A673 (cell line): Measurements from ENCODE around the gene CDC42EP3. TPM values are rescaled to one million over a fixed set of nuclear protein-coding genes. Genes with fewer than 3 reads are reported as not detected.

Experiments
- BruUV-seq: library from RNA; stranded (reverse); fragments of 400-500 nt; replicated peaks from 2 replicates; lab custom pipeline; 2021; lab: Mats Ljungman, UMichigan
- CTCF ChIA-PET: fragments of 300-600 bp; sonication (Branson Sonifier 250); formaldehyde crosslinking; loops from one replicate; lab custom pipeline; 2022; ENCODE audit warnings: antibody characterized with exemption; lab: Charles Lee
- POLR2A ChIA-PET: fragments of 300-600 bp; sonication (Branson Sonifier 250); formaldehyde crosslinking; loops from one replicate; lab custom pipeline; 2022; ENCODE audit warnings: antibody characterized with exemption; ENCODE audit not compliant: low non-redundant PET; lab: Charles Lee
- DNase-seq: peaks from one replicate; pipeline ENCODE4 v3.0.0-alpha.2; 2015; ENCODE audit warnings: low spot score
- H3K27ac ChIP-seq: fragments of 200-600 bp; sonication (generic); 2 replicates; pipeline ENCODE4 v1.5.1; 2016; ENCODE audit warnings: mixed run types, low read depth, mild to moderate bottlenecking, mixed read lengths, antibody characterized with exemption, low read length; ENCODE audit not compliant: poor library complexity, severe bottlenecking
- H3K27me3 ChIP-seq: fragments of 200-600 bp; sonication (generic); replicated peaks from 2 replicates; pipeline ENCODE4 v1.6.1; 2017; ENCODE audit warnings: mixed run types, low read depth, mild to moderate bottlenecking, mixed read lengths, antibody characterized with exemption, low read length; ENCODE audit not compliant: insufficient read depth, poor library complexity
- H3K36me3 ChIP-seq: fragments of 200-600 bp; sonication (generic); 2 replicates; pipeline ENCODE4 v1.6.1; 2016; ENCODE audit warnings: mixed run types, mild to moderate bottlenecking, mixed read lengths, antibody characterized with exemption, low read length; ENCODE audit not compliant: insufficient read depth, poor library complexity, severe bottlenecking
- H3K4me1 ChIP-seq: fragments of 200-600 bp; sonication (generic); 2 replicates; pipeline ENCODE4 v1.6.1; 2017; ENCODE audit warnings: mixed run types, mild to moderate bottlenecking, mixed read lengths, antibody characterized with exemption, low read length; ENCODE audit not compliant: insufficient read depth, poor library complexity, severe bottlenecking
- H3K4me3 ChIP-seq: fragments of 200-600 bp; sonication (generic); 2 replicates; pipeline ENCODE4 v1.5.1; 2016; ENCODE audit warnings: low read depth, mixed run types, mild to moderate bottlenecking, mixed read lengths, low read length; ENCODE audit not compliant: poor library complexity, severe bottlenecking
- H3K9me3 ChIP-seq: fragments of 200-600 bp; sonication (generic); 2 replicates; pipeline ENCODE4 v1.6.1; 2016; ENCODE audit warnings: mixed run types, low read depth, mild to moderate bottlenecking, mixed read lengths, antibody characterized with exemption, low read length; ENCODE audit not compliant: poor library complexity, severe bottlenecking
- EZH2 ChIP-seq: fragments of 200-600 bp; sonication (generic); IDR thresholded peaks from 2 replicates; pipeline ENCODE4 v1.6.1; 2017; ENCODE audit warnings: borderline replicate concordance, low read depth, mild to moderate bottlenecking, mixed read lengths, antibody characterized with exemption, low read length; ENCODE audit not compliant: poor library complexity, severe bottlenecking
- intact Hi-C: fragments of 100-400 bp; cut with micrococcal nuclease; formaldehyde crosslinking; loops from one replicate; pipeline ENCODE4 v1.10.0; 2022; ENCODE audit not compliant: unreplicated experiment
- total RNA-seq: library from RNA; stranded (reverse); gene quantifications from 2 replicates; pipeline ENCODE4 v1.2.3, GENCODE V29; 2021
- TF ChIP-seq, protein P1 (sequence below): fragments of 300-800, 200-600 bp; sonication (generic); conservative IDR thresholded peaks from 2 replicates; pipeline ENCODE4 v1.5.1; 2017; ENCODE audit warnings: low read depth, mild to moderate bottlenecking, antibody characterized with exemption, low read length, moderate library complexity, mixed read lengths

The CDC42EP3 gene
- total RNA-seq, 1 experiment from 2014 or later = 12.2 TPM

- TF ChIP-seq EZH2 = no peak
- TF ChIP-seq, protein P1, sequence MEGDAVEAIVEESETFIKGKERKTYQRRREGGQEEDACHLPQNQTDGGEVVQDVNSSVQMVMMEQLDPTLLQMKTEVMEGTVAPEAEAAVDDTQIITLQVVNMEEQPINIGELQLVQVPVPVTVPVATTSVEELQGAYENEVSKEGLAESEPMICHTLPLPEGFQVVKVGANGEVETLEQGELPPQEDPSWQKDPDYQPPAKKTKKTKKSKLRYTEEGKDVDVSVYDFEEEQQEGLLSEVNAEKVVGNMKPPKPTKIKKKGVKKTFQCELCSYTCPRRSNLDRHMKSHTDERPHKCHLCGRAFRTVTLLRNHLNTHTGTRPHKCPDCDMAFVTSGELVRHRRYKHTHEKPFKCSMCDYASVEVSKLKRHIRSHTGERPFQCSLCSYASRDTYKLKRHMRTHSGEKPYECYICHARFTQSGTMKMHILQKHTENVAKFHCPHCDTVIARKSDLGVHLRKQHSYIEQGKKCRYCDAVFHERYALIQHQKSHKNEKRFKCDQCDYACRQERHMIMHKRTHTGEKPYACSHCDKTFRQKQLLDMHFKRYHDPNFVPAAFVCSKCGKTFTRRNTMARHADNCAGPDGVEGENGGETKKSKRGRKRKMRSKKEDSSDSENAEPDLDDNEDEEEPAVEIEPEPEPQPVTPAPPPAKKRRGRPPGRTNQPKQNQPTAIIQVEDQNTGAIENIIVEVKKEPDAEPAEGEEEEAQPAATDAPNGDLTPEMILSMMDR = no peak
- no peak for DNase-seq
- Histone ChIP-seq H3K36me3 (no peaks in the 10 kb centered on the region), H3K4me1 (no peaks in the 10 kb centered on the region), H3K27me3 (no peaks in the 10 kb centered on the region), H3K27ac (no peak overlapping the region), H3K9me3 (no peaks in the 10 kb centered on the region), H3K4me3 (no peak overlapping the region)
- BruUV-seq = no TSS peak
- CTCF ChIA-PET = no interaction called here
- intact Hi-C loops = no loop called here
- POLR2A ChIA-PET = no interaction called here
These were observed 54.8 kb downstream of the CDC42EP3 start for GRCh38 chr2:37616677-37617005.

DNA sequence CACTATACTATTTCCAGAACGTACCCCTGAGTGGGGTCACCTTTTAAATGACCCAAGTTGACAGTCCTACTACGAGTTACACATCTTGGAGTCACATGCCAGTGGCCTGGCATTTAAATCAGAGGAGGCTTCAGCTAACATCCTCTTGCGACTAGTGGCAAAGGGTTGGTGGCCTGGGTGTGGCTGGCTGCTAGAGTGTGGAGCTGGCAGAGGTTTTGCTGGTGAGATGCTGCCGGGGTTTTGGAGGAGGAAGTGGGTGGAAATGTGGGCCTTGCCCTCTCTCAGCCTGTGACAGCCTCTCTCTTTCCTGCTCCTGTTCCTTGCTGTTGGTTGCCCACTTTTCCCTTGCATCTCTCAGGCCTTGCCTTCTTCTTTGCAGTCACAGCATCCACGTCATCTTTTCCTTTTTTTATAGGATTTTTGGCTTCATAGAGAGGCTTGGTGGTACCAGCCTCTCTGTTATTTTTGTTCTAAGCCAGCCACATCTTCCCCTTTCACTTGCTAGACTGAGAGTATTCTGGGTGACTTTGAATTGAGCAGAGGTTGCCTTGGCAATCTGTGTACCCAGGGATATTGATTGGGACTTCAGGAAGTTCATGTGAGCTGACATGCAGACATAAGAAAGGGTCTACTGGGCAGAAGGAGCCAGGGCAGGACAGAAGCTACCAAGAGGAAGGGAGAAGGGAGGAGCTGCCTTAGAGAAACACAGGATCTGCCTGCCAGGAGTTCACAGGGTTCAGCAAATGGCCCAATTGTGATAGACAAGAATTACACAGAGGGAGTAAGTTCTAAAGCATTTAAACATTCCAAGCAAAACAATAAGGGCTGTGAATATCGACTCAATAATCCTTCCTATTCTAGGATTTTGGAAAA, 55.4 kb downstream of the CDC42EP3 start:
- H3K36me3 ChIP-seq = no peaks in the 10 kb centered on the region
- TF ChIP-seq, protein P1 = no peak
- no peak for TF ChIP-seq EZH2
- H3K9me3 ChIP-seq = no peaks in the 10 kb centered on the region
- no peak for DNase-seq
- no peaks in the 10 kb centered on the region for H3K27me3 ChIP-seq
- H3K4me3 ChIP-seq = no peak overlapping the region
- BruUV-seq = no TSS peak
- intact Hi-C loops = no loop called here
- H3K4me1 ChIP-seq = no peaks in the 10 kb centered on the region
- H3K27ac ChIP-seq = no peak overlapping the region
- ChIA-PET CTCF (no interaction called here), POLR2A (no interaction called here)

- Histone ChIP-seq H3K9me3 (no peaks in the 10 kb centered on the region), H3K36me3 (no peaks in the 10 kb centered on the region), H3K4me1 (no peaks in the 10 kb centered on the region), H3K4me3 (no peak overlapping the region), H3K27me3 (no peaks in the 10 kb centered on the region), H3K27ac (no peak overlapping the region)
- ChIA-PET POLR2A (no interaction called here), CTCF (no interaction called here)
- intact Hi-C loops = no loop called here
- TF ChIP-seq, protein P1 = no peak
- no peak for TF ChIP-seq EZH2
- DNase-seq = no peak
- BruUV-seq = no TSS peak
These were observed 57.2 kb downstream of the CDC42EP3 start for GRCh38 chr2:37614061-37614738.
